Stimulated activated CD8-positive, alpha-beta memory T cell treated with anti-CD3 and anti-CD28 coated beads, Interleukin-7, amount 100 ng/mL, for 4 hours (primary cell): ENCODE results near the gene IL15RA.
"Not testable (repeated sequence)": the region's sequence is repeated elsewhere in the genome, so short reads cannot be mapped to it uniquely, and the experiment has no call there.

ENCODE experiments used
- DNase-seq, 2 donors: peaks; one replicate each; pipeline ENCODE4 v3.0.0-alpha.2; 2020; ENCODE audit warnings: low read depth in 2 of 2

IL15RA gene

DNA sequence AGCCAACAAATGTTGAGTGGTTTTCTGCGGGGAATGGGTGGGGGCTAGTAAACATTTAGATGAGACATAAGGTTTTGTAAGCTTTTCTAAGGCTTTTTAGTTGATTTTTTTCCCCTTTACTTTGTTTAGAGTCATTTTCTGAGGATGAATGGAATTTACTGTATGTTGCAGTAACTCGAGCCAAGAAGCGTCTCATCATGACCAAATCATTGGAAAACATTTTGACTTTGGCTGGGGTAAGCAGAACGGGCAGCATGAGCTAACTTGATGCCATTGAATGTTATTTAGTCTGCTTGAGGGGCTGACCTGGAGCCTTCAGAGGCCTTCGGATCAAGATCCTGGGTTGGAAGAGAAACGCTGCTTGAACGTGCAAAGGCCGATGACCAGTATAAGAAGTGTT is 50.0 kb downstream of the IL15RA start:
- DNase-seq: no peak

DNA sequence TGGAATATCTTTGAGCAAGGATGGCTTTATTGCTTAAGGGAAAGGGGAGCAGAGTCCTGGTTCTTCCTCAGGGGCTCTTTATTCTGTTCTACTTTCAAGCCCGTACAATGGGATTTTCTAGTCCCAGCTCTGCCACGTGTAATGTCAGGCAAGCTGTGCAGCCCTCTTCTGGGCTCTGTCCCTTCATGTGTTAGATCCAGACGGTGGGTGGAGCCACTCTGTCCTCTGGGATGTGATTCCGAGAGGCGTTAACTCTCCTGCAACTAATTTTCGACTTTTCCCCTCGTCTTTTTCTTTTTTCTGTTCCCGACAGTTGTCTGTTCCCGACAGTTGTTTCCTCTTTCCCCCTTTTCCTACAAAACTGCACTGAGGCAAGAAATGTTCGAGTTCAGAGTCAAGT is 52.5 kb downstream of the IL15RA start:
- DNase-seq: no peak

DNA sequence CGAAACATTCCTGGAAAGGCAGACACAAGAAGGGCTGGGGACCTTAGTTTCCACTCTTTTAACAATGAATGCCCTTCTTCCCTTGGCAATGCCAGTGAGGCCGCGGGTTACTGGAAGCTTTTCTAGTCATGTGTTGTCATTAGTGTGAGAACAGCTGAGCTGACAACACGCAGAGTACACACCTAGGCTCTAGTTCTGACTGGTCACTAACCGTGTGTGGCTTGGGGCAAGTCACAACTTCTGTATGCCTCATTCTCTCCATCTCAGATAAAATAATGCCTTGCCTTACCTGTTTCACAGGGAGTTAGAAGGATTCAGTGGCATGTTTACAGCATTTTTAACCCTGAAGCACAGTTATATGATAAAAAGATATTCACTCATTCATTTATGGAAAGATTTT is 55.6 kb downstream of the IL15RA start:
- no peak for DNase-seq

DNA sequence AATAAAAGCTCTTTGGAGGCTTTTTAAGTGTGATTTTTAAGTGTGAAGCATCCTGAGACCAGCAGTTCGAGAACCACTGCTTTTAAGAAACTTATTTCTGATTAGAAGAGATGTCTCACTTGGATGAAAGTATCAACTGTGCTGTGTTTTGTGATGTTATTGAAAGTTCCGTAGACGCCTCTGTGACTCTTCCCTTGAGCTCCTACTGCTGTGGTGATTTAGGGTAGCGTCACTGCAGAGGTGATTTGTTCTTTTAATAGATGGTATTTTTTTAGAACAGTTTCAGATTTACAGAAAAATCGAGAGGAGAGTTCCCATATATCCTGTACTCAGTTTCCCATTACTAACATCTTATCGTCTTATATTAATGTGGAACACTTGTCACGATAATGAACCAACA is 57.8 kb downstream of the IL15RA start:
- no peak for DNase-seq

DNA sequence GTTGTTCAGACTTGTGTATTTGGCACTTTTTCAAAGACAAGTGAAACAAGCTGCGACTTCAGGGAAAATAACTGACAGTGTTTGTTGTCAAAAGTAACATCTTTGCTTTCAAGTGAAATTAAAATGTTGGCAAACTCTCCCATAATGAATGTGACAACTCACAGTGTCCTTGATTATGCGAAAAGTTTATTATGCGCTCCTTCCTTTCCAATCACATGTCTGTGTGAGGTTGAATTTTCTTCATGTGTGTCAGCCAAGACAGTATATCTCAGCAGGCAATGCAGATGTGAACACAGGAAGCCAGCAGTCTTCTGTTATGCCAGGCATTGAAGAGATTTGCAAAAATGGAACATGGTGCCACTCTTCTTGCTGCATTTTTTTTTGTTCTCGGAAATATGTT is 58.6 kb downstream of the IL15RA start:
- DNase-seq: no peak

DNA sequence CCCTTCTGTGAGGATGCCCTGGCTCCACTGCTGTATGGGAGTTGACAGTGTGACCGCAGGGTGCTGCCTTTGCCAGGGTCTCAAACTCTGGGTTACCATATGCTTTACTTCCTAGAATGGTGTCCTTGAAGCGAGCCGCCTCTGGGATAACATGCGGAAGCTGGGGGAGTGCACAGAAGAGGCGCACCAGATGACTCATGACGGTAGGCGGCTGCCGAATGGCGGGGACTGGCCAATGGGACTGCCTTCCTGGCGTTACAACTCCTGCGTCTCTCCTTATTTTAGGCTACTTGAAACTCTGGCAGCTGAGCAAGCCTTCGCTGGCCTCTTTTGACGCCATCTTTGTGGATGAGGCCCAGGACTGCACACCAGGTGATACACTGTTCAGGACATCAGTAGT is 60.0 kb downstream of the IL15RA start:
- no peak for DNase-seq

DNA sequence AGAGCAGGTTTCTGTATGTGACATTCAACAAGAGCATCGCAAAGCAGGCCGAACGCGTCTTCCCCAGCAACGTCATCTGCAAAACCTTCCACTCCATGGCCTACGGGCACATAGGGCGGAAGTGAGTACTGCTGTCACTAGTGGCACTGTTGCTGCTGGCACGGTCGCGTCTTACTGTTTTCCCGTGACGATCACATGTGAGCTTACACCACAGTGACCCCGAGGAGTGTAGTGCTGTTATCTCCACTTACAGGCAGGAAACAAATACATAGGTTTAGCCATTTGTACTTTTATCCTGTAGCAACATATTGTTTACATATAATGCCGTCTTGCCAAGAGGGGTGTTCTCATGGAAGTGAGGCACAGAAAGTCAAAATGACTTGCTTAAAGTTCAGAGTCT is 61.9 kb downstream of the IL15RA start:
- DNase-seq: no peak

DNA sequence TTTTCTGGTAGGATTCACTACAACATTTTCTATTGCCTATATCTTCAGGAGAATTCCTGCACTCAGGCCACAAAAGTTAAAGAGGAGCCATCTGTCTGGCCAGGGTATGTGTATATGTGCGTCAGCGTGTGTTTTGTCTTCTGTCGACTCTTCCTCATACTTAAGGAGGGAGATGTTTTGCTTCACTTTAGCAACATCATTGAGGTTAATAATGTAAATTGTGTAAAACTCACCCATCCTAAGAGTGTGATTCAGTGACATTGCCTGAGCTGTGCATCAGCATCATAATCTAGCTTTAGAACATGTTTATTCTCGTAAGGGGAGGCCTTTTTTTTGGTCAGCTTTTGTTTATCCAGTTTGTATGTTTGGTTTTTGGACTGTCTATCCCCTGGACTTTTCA is 63.6 kb downstream of the IL15RA start:
- no peak for DNase-seq

DNA sequence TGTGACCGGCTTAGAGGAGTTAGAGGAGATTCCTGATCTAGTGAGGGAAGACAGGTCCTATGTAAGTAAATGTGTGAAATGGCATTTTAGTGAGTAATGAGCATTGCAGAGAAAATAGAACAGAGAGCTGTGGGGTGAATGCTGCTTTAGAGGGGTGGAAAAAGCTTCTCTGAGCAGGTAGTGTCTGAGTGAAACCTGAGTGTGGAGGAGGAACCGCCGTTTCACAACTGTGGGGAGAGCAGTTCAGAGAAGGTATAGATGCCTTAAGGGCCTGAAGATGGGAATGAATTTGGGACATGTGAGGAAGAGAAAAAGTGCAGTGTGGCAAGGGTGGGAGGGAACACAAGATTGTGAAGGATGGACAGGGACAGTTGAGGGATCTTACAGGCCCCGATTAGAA is 65.7 kb downstream of the IL15RA start:
- DNase-seq: no peak

DNA sequence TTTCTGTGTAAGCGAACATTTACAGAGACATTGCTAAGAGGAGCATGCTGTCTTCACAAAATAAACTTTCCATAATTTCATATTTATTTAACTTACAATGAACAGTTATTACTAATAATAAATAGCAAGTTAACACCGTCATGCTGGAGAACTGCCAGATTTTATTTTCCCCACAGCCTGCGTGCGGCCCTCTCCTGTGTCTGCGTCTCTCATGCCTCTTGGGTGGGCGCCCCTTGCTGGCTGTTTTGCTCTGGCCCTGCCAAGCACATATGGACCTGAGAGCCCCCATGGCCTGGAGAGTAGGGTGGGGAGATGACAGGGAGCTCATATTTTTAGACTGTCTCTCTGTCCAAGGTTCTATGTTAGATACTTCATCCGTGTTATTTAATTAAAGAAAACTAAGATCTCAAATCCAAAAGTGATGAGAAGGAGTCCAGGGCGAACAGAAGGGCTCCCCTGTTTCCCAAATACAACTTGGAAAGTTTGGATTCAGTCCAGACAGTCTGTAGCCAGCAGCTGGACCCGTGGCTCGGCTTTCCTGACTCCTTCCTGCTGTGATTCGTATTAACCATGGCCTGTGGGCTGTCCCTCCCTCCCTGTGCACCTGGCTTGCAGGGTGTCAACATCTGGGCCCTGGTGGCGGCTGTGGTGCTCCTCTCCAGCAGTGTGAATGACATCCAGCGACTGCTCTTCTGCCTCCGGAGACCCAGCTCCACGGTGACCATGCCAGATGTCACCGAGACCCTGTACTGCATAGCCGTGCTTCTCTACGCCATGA is 66.8 kb downstream of the IL15RA start:
- DNase-seq: no peak

DNA sequence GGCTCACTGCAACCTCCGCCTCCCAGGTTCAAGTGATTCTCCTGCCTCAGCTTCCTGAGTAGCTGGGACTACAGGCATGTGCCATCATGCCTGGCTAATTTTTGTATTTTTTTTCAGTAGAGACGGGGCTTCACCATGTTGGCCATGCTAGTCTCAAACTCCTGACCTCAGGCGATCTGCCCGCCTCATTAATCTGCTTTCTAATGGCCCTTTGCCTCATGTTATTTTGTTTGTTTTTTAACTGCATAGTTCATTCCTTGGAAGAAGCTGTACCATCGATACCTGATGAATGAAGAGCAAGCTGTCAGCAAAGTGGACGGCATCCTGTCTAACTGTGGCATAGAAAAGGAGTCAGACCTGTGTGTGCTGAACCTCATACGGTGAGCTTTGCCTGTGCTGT is 68.7 kb downstream of the IL15RA start:
- not testable (repeated sequence) for DNase-seq

DNA sequence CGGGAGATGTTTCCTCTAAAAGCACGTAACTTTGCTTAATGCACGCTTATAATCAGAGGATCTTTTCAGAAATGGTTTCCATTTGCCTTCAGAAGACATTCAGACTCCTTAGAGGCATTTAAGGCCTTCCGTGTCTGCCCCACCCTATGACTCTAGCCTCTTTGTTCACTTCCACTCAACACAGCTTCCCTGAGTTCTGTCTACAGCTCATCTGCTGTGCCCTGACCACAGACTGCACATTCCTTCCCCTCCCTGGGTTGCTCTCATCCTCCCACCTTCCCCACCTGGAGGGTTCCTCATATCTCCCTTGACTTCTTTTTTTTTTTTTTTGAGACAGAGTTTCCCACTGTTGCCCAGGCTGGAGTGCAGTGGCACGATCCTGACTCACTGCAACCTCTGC is 70.7 kb downstream of the IL15RA start:
- DNase-seq: no peak

DNA sequence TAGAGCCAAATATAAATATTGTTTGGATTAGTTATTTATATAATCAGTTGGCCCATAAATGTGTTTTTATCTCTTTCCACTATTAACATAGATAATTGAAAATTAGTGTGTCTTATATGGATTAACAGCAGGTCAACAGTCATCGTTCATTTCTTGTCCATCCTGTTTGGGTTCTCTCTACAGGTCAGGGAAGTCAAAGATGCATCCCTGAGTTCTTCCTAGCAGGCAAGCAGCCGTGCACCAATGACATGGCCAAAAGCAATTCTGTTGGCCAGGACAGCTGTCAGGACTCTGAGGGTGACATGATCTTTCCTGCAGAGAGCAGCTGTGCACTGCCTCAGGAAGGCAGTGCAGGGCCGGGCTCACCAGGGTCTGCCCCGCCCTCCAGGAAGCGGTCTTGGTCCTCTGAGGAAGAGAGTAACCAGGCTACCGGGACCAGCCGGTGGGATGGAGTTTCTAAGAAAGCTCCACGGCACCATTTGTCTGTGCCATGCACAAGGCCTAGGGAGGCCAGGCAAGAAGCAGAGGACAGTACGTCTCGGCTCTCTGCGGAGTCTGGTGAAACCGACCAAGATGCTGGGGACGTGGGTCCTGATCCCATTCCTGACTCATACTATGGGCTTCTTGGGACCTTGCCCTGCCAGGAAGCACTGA is 71.4 kb downstream of the IL15RA start:
- DNase-seq: no peak

DNA sequence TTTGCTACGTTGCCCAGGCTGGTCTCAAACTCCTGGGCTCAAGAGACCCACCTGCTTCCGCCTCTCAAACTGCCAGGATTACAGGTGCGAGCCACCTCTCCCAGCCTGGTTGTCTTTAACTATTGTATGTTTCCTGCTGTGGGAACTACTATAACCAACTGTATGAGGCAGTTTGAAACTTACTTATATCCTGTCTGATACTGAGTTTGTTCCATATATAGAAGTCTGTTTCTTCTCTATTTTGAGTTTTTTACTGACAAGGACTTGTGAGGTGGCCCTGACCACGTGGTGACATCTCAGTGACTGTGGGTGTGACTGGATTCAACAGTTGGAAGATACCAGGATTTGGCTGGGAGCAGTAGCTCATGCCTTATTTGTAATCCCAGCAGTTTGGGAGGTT is 73.1 kb downstream of the IL15RA start:
- DNase-seq: no peak

DNA sequence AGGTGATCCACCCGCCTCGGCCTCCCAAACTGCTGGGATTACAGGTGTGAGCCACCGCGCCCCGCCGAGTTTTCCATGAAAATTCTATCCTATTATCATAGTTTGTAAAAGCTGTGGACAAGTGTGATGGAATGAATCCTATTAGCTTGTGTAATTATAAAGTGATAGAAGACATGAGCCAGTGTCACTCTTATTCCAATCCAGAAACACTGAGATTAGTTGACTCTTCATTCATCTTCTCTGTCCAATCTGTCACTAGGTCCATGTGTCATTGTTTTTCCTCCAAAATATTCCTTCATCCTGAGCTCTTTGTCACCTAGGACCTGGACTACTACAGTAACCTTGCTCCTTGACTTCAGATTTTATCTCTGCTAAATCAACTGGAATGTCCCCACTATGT is 73.8 kb downstream of the IL15RA start:
- DNase-seq: no peak

DNA sequence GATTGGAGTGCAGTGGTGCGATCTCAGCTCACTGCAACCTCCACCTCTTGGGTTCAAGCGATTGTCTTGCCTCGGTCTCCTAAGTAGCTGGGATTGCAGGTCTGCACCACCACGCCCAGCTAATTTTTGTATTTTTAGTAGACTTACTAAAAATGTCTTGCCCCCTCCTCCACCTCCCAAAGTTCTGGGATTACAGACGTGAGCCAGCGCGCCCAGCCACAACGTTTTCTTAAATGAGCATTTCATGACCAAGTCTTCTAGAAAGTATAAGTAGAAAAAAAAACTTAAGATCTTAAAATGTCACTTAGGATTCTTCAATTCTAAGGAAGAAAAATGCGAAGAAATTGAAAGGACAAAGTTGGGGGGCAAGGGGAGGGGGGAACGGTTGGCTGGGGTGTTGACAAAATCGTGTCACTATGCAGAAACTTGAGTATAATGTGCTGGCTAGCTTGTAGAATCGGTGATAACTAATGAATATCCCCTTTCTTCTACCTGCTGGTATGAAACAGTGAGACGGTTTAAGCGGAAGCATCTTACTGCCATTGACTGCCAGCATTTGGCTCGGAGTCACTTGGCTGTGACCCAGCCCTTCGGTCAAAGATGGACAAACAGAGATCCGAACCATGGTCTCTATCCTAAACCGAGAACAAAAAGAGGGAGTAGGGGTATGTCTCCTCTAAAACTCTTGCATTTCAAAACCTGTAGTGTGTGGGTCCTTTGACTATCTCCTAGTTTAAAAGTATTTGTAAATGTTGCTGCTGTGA is 74.7 kb downstream of the IL15RA start:
- no peak for DNase-seq
